Fibroblast of pulmonary artery (primary cell): ENCODE results near the gene CFAP157.

Experiments used
- DNase-seq: peaks from one replicate; pipeline ENCODE4 v3.0.0-alpha.2; 2010; ENCODE audit warnings: low read depth
- H3K4me3 ChIP-seq: replicated peaks from 2 replicates; pipeline ENCODE4 v1.5.1; 2011; ENCODE audit warnings: low read depth, mild to moderate bottlenecking, control low read depth, low read length, moderate library complexity
- TF ChIP-seq, protein P1 (sequence below): IDR thresholded peaks from 2 replicates; pipeline ENCODE4 v1.5.1; 2011; ENCODE audit warnings: mild to moderate bottlenecking, control low read depth, low read length, inconsistent platforms; ENCODE audit errors: missing control alignments

CFAP157 gene

DNA sequence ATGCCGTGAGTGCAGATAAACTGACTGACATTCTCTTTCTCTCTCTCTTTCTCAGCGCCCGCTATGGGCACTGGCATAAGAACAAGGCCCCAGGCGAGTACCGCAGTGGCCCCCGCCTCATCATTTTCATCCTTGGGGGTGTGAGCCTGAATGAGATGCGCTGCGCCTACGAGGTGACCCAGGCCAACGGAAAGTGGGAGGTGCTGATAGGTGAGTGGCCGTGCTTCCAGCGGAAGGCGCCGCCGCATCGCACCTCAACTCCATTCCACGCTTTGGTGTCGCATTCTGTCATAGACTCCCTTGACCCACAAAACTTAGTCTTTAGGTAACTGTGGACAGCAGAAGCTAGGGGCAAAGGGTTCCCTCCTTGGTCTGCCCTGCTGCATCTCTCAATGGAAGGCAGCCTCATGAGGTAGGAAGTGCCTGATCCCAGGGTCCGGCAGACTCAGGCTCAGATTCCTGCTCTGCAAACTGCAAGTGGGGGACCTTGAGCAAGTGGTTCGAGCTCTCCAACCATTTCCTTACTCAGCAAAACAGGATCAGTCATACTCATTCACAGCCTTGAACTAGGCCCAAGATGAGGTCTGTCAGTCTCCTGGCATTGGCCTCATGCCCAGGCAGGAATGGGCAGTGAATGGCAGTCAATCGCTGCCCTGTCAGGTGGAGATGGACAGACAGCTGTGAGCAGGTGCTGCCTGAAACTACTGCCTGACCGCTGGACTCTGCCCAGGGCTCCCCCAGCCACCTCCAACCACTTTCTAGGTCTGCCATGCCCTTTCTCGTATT lies 24.2 kb upstream of the CFAP157 start:
- TF ChIP-seq, protein P1, sequence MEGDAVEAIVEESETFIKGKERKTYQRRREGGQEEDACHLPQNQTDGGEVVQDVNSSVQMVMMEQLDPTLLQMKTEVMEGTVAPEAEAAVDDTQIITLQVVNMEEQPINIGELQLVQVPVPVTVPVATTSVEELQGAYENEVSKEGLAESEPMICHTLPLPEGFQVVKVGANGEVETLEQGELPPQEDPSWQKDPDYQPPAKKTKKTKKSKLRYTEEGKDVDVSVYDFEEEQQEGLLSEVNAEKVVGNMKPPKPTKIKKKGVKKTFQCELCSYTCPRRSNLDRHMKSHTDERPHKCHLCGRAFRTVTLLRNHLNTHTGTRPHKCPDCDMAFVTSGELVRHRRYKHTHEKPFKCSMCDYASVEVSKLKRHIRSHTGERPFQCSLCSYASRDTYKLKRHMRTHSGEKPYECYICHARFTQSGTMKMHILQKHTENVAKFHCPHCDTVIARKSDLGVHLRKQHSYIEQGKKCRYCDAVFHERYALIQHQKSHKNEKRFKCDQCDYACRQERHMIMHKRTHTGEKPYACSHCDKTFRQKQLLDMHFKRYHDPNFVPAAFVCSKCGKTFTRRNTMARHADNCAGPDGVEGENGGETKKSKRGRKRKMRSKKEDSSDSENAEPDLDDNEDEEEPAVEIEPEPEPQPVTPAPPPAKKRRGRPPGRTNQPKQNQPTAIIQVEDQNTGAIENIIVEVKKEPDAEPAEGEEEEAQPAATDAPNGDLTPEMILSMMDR, result no peak
- H3K4me3 ChIP-seq, result no peak overlapping the region
- no peak for DNase-seq

DNA sequence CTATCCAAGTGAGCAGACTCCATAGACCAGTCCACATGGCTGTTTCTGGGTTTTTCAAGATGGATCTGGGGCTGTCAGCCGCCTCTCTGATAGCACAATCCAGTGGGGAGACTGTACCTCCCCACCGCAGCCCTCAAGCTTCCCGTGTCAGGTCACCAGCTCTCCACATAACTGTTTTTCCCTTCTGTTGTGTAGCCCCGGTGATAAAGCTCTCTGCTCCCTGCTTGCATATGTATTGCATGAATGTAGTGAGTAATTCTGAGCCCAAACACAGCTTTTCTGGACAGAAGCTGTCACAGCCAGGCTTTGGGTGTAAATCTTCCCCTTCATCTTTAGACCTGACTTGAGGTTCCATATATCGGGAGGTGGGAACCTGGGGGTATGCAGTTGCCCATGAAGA lies 23.1 kb upstream of the CFAP157 start:
- TF ChIP-seq, protein P1, result no peak
- DNase-seq, result peak; percentile 17
- no peak overlapping the region for H3K4me3 ChIP-seq

DNA sequence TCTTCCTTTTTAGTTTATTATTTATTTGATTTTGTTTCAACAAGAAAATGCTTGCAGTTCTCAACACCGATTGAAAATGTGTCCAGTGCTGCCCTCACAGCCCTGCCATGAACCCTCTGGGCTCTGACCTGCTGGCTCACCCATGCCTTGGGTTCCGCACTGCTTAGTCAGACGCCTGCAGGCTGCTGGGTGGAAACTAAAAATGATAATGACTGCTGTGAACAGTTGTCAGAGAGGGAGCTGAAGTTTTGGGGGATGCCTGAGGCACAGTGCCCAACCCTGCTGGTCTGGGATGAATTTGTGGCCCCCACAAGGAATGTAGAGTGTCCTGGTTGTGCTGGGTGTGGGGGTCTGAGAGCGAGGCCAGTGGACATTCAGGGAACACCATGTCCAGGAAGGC lies 22.2 kb upstream of the CFAP157 start:
- H3K4me3 ChIP-seq, result no peak overlapping the region
- TF ChIP-seq, protein P1, result no peak
- peak; percentile 11 for DNase-seq

DNA sequence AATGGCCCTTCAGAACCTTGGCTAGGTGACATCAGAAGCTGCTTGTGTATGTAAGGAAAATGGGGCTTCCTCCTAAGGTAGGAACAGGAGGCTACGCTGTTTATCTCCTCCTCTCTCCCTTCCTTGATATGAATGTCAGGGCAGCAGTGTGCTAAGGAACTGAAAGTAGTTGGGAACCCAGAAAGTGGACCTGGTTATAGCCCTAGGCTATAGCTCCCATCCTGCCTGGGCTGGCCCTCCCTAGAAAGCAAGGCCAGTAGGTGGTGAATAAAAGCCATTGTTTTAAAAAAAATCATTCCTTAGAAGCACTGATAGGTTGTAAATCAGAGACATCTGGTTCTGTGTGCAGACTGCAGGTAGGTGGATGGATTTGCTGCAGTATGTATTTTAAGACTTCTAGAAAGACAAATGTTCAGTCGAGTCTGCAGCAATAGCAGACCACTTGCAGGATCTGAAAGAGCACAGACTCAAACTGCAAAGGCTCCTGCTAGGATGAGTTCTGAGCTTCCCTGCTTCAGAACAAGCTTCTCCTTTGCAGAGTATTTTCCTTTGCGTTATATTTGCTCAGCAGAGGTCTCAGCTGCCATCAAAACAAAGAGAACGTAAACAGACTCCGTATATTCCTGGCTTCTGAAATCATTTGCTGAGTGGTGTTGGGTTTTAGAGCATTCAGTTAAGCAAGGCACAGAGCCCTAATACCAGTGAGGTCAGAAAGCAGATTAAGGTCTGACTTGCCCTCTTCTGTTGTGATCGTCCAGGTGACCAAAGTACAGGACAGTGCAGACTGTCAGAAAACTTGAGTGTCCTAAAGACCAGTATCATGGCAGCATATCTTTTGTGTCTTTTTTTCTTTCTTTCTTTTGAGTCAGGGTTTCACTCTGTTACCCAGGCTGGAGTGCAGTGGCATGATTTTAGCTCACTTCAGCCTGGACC lies 20.1 kb upstream of the CFAP157 start:
- DNase-seq, result no peak
- TF ChIP-seq, protein P1, result no peak
- H3K4me3 ChIP-seq, result no peak overlapping the region

DNA sequence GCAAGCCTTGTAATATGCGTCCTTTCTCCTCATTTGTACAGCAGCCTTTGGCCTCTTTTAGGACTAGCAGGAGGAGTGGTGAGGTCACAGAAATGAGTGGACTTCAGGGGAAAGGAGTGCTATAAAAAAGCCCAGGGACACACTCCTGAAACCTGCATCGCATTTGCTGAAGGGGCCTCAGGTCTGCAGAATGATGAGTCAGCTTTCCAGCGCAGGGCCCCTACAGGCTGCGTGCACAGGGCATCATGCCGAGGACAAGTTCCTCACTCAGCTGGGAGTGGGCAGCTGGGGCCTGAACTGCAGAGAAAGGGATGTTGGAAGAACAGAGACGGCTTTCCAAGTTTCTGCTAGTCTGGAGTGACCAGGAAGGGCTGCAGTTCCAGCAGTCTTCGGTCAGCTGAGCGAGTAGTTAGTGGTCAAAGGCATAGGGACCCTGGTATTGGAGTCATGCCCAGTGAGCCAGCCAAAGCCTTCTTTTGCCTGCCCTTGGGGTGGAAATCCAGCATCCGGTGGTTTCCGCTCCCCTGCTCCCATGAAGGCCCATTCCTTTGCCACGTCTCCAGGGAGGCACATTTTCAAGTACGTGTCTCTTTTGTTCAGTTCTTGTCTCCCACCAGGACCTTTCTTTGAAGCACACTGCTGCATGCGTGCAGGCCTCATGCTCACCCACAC lies 17.3 kb upstream of the CFAP157 start:
- no peak for DNase-seq
- TF ChIP-seq, protein P1, result no peak
- H3K4me3 ChIP-seq, result no peak overlapping the region

DNA sequence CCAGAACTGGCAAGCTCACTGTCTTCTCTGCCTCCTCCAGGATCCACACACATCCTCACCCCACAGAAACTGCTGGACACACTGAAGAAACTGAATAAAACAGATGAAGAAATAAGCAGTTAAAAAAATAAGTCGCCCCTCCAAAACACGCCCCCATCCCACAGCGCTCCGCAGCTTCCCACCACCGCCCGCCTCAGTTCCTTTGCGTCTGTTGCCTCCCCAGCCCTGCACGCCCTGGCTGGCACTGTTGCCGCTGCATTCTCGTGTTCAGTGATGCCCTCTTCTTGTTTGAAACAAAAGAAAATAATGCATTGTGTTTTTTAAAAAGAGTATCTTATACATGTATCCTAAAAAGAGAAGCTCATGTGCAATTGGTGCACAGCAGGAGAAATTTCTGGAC lies 16.1 kb upstream of the CFAP157 start:
- no peak overlapping the region for H3K4me3 ChIP-seq
- TF ChIP-seq, protein P1, result no peak
- DNase-seq, result no peak
